ENCODE measurements around the gene DNAJC16. TPM values are rescaled to one million over a fixed set of nuclear protein-coding genes. Genes with fewer than 3 reads are reported as not detected.

The DNAJC16 gene
- total and polyA plus RNA-seq, 2 of the 13 experiments (the other 11 are each of a cell fraction or from before 2014, with no cell fraction given) = 11.4 to 15.4 TPM

DNA sequence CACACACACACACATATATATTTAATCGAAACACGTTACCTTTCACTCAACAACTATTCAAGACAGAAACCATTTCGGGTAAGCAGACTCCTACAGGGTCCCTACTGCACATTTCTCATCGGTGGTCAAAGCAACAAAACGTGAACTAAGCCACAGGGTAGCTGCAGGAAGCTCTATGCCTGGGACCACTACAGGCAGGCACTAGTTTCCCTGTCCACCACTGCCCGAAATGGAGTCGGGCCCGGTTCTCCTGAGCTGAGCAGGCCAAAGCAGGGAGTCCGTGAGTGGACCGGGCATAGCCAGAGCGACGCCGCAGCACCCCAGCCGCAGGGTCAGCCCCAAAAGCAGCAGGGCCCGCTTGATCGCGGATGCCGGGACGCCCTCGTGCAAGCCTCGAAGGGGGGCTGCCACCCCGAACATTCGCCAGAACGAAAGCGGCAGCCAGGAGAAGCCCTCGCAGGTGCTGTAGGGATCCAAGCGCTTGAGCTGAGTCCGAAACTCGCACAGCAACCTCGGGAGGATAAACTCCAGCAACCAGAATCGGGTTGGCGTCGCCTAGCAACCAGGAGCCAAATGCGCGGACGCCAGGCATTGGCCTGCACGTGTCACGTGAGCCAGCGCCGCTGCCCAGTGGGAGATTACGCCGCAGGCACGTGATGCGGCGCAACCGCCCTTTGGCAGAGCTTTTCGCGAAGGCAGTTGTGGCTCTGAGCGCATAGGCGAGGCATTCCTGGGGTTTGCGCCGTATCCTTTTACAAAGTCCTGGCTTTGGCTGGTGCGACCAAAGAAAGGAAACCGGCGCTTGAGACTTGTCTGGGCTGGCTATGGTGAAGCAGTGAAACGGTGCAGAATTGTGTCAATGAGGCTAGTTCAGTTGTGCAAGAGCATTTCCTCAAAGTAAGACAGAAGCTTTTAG is 76.7 kb downstream of the DNAJC16 start (continued):
- TF ChIP-seq NR1H2 (CRISPR knock-in tag; IDR thresholded peaks at IDR 0.05; ENCODE audit: borderline replicate concordance, low read depth) = peak; percentile 30; the same call in 1 of the 2 replicates
- peak; percentile 98 for TF ChIP-seq ERF (CRISPR knock-in tag; IDR thresholded peaks at IDR 0.05)
- TF ChIP-seq RARG (CRISPR knock-in tag; IDR thresholded peaks at IDR 0.05; ENCODE audit: low read depth) = no peak
- TF ChIP-seq ELF4 (CRISPR knock-in tag; IDR thresholded peaks at IDR 0.05; ENCODE audit: borderline replicate concordance) = peak; percentile 73; the same call in 1 of the 2 replicates
- TF ChIP-seq ZNF776 (CRISPR knock-in tag; IDR thresholded peaks at IDR 0.05) = peak; percentile 19; the same call in 1 of the 2 replicates
- TF ChIP-seq HES4 (CRISPR knock-in tag; IDR thresholded peaks at IDR 0.05; ENCODE audit: borderline replicate concordance) = peak; percentile 80
- no peak for TF ChIP-seq NFATC3 (CRISPR knock-in tag; IDR thresholded peaks at IDR 0.05)
- TF ChIP-seq NONO (IDR thresholded peaks at IDR 0.05) = no peak
- TF ChIP-seq NONO (CRISPR knock-in tag; conservative IDR thresholded peaks at IDR 0.05) = 0 out of 2 replicates have a peak, but pooled peaks have one; percentile 35
- TF ChIP-seq ZNF773 (CRISPR knock-in tag; IDR thresholded peaks at IDR 0.05; ENCODE audit: borderline replicate concordance) = peak; percentile 75; the same call in 1 of the 2 replicates
- TF ChIP-seq ZNF557 (CRISPR knock-in tag; IDR thresholded peaks at IDR 0.05) = no peak
- TF ChIP-seq CENPT (CRISPR knock-in tag; IDR thresholded peaks at IDR 0.05; ENCODE audit: low read depth) = no peak; the same call in 1 of the 2 replicates
- no peak for TF ChIP-seq MZF1 (CRISPR knock-in tag; IDR thresholded peaks at IDR 0.05; ENCODE audit: borderline replicate concordance)
- TF ChIP-seq ATRX (CRISPR knock-in tag; IDR thresholded peaks at IDR 0.05; ENCODE audit: borderline replicate concordance) = no peak
- no peak for TF ChIP-seq CBX2 (IDR thresholded peaks at IDR 0.05; ENCODE audit: low read depth, low read length)
- no peak for TF ChIP-seq CBX2 (CRISPR knock-in tag; IDR thresholded peaks at IDR 0.05; ENCODE audit: low read depth)
- TF ChIP-seq ZSCAN30 (CRISPR knock-in tag; IDR thresholded peaks at IDR 0.05) = no peak
- peak; percentile 73; the same call in 1 of the 2 replicates for TF ChIP-seq ZNF446 (CRISPR knock-in tag; IDR thresholded peaks at IDR 0.05)
- TF ChIP-seq HOXA9 (CRISPR knock-in tag; IDR thresholded peaks at IDR 0.05; ENCODE audit: borderline replicate concordance) = no peak
- peak; percentile 20; the same call in 1 of the 2 replicates for TF ChIP-seq NCOR1 (IDR thresholded peaks at IDR 0.05; ENCODE audit: borderline replicate concordance, low read length)
- TF ChIP-seq, protein P1, sequence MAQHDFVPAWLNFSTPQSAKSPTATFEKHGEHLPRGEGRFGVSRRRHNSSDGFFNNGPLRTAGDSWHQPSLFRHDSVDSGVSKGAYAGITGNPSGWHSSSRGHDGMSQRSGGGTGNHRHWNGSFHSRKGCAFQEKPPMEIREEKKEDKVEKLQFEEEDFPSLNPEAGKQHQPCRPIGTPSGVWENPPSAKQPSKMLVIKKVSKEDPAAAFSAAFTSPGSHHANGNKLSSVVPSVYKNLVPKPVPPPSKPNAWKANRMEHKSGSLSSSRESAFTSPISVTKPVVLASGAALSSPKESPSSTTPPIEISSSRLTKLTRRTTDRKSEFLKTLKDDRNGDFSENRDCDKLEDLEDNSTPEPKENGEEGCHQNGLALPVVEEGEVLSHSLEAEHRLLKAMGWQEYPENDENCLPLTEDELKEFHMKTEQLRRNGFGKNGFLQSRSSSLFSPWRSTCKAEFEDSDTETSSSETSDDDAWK (CRISPR knock-in tag; IDR thresholded peaks at IDR 0.05) = no peak
- TF ChIP-seq SRSF4 (IDR thresholded peaks at IDR 0.05; ENCODE audit: low read depth, low read length, poor library complexity, severe bottlenecking) = no peak
- TF ChIP-seq, protein P2, sequence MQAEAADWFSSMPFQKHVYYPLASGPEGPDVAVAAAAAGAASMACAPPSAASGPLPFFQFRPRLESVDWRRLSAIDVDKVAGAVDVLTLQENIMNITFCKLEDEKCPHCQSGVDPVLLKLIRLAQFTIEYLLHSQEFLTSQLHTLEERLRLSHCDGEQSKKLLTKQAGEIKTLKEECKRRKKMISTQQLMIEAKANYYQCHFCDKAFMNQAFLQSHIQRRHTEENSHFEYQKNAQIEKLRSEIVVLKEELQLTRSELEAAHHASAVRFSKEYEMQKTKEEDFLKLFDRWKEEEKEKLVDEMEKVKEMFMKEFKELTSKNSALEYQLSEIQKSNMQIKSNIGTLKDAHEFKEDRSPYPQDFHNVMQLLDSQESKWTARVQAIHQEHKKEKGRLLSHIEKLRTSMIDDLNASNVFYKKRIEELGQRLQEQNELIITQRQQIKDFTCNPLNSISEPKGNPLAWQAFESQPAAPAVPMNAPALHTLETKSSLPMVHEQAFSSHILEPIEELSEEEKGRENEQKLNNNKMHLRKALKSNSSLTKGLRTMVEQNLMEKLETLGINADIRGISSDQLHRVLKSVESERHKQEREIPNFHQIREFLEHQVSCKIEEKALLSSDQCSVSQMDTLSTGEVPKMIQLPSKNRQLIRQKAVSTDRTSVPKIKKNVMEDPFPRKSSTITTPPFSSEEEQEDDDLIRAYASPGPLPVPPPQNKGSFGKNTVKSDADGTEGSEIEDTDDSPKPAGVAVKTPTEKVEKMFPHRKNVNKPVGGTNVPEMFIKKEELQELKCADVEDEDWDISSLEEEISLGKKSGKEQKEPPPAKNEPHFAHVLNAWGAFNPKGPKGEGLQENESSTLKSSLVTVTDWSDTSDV (CRISPR knock-in tag; IDR thresholded peaks at IDR 0.05) = peak; percentile 89; the same call in 1 of the 2 replicates
- TF ChIP-seq RFX3 (CRISPR knock-in tag; IDR thresholded peaks at IDR 0.05) = peak; percentile 93
- no peak for TF ChIP-seq TCF12 (IDR thresholded peaks at IDR 0.05)
- TF ChIP-seq TCF12 (CRISPR knock-in tag; IDR thresholded peaks at IDR 0.05) = no peak
- TF ChIP-seq PLRG1 (conservative IDR thresholded peaks at IDR 0.05) = no peak
- no peak for TF ChIP-seq ZNF484 (CRISPR knock-in tag; IDR thresholded peaks at IDR 0.05; ENCODE audit: borderline replicate concordance, low read depth)

All from HepG2 (cell line).